Breast epithelium (tissue), 3 donors: ENCODE data around the gene STXBP5L.

Experiments
- CTCF ChIP-seq, 3 donors: fragments of 450-650 bp; IDR thresholded peaks; one replicate each; pipeline ENCODE4 v1.5.1; 2016 to 2017; ENCODE audit warnings: antibody characterized with exemption in 3 of 3, mild to moderate bottlenecking in 3 of 3, moderate library complexity in 3 of 3
- POLR2A ChIP-seq: fragments of 450-650 bp; IDR thresholded peaks from one replicate; pipeline ENCODE4 v1.6.1; 2016; ENCODE audit warnings: antibody characterized with exemption, mild to moderate bottlenecking, moderate library complexity
- POLR2AphosphoS5 ChIP-seq, 3 donors: sonication (generic); formaldehyde crosslinking; IDR thresholded peaks; one replicate each; pipeline ENCODE4 v1.6.1; 2017; ENCODE audit warnings: antibody characterized with exemption in 3 of 3

DNA sequence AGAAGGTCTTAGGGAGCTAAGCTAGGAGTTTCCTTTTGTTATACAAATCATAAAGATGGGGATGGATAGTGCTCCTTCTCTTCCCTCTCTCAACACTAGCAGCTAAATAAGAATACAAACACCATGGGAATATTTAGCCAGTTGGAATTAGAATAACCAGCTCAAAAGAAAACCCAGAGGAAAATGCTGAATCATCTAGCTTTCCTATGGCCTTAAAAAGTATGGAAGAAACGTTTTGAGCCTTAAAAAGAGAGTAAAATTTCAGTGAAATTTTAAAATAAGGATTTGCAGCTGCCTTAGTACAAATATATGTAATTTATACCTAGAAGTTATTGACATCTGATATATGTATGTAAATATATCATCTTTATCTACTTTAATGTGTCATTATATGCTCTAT is 245.8 kb downstream of the STXBP5L start:
- TF ChIP-seq CTCF (IDR thresholded peaks at IDR 0.05): no peak
- no peak for TF ChIP-seq POLR2A
- TF ChIP-seq POLR2AphosphoS5 (IDR thresholded peaks at IDR 0.05): no peak
